ENCODE data around the gene SLC9C2.

SLC9C2 gene

DNA sequence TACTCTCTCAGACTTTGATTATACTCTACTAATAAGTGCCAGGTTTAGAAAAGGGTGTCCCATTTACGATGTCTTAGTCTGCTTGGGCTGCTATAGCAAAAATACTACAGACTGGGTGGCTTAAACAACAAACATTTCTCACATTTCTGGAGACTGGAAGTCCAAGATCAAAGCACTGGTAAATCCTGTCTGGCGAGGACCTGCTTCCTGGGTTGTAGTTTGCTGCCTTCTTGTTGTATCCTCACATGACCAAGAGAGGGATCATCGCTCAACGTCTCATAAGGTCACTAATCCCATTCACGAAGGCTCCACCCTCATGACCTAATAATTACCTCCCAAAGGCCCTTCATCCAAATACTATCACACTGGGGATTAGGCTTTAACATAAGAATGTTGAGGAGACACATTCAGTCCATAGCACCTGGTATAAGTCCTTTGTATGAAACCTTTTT is 113.7 kb downstream of the SLC9C2 start:
- peak; percentile 56 for ATAC-seq (ENCODE audit: low read depth)
- Histone ChIP-seq H3K9me3 (ENCODE audit: severe bottlenecking) (no peaks in the 10 kb centered on the region), H3K27me3 (ENCODE audit: insufficient read depth, poor library complexity, severe bottlenecking) (no peaks in the 10 kb centered on the region), H3K27ac (ENCODE audit: poor library complexity, severe bottlenecking) (no peak overlapping the region), H3K36me3 (ENCODE audit: low read depth) (peaks cover 50% of the 10 kb centered on the region), H3K4me1 (ENCODE audit: insufficient read depth, poor library complexity, severe bottlenecking) (no peaks in the 10 kb centered on the region), H3K4me3 (ENCODE audit: severe bottlenecking) (no peak overlapping the region)
- TF ChIP-seq CTCF (IDR thresholded peaks at IDR 0.05; ENCODE audit: poor library complexity, severe bottlenecking) = no peak
- DNase-seq (ENCODE audit: low spot score) = no peak

DNA sequence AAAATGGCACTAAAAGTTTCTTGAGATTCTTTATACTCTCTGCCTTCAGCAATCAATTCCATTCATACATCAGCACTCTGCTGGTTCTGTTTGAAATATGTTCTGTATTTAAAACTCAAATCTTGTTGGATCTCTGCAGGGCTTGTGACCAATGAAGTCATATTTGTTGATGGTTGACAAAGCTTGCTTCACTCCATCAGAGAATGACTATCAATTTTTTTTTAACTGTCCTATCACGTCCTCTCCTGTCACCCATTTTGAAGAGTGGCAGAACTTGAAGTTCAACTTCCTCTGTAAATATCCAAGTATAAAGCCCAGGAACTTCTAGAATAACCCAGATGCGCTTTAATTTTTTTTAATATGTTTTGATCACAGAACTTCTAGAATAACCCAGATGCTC is 114.9 kb downstream of the SLC9C2 start:
- DNase-seq (ENCODE audit: low spot score) (no peak), ATAC-seq (ENCODE audit: low read depth) (no peak)
- Histone ChIP-seq H3K4me1 (ENCODE audit: insufficient read depth, poor library complexity, severe bottlenecking) (no peaks in the 10 kb centered on the region), H3K27me3 (ENCODE audit: insufficient read depth, poor library complexity, severe bottlenecking) (no peaks in the 10 kb centered on the region), H3K36me3 (ENCODE audit: low read depth) (peaks cover 60% of the 10 kb centered on the region), H3K9me3 (ENCODE audit: severe bottlenecking) (no peaks in the 10 kb centered on the region), H3K4me3 (ENCODE audit: severe bottlenecking) (no peak overlapping the region), H3K27ac (ENCODE audit: poor library complexity, severe bottlenecking) (no peak overlapping the region)
- no peak for TF ChIP-seq CTCF (IDR thresholded peaks at IDR 0.05; ENCODE audit: poor library complexity, severe bottlenecking)

GRCh38 chr1:173485401-173485800 is 117.5 kb downstream of the SLC9C2 start:
- TF ChIP-seq CTCF (IDR thresholded peaks at IDR 0.05; ENCODE audit: poor library complexity, severe bottlenecking) = no peak
- Histone ChIP-seq H3K27ac (ENCODE audit: poor library complexity, severe bottlenecking) (no peak overlapping the region), H3K4me3 (ENCODE audit: severe bottlenecking) (no peak overlapping the region), H3K27me3 (ENCODE audit: insufficient read depth, poor library complexity, severe bottlenecking) (no peaks in the 10 kb centered on the region), H3K36me3 (ENCODE audit: low read depth) (peaks cover 86% of the 10 kb centered on the region), H3K4me1 (ENCODE audit: insufficient read depth, poor library complexity, severe bottlenecking) (no peaks in the 10 kb centered on the region), H3K9me3 (ENCODE audit: severe bottlenecking) (no peaks in the 10 kb centered on the region)
- DNase-seq (ENCODE audit: low spot score) (no peak), ATAC-seq (ENCODE audit: low read depth) (no peak)

- Histone ChIP-seq H3K36me3 (ENCODE audit: low read depth) (peaks cover 97% of the 10 kb centered on the region), H3K4me1 (ENCODE audit: insufficient read depth, poor library complexity, severe bottlenecking) (no peaks in the 10 kb centered on the region), H3K27me3 (ENCODE audit: insufficient read depth, poor library complexity, severe bottlenecking) (no peaks in the 10 kb centered on the region), H3K4me3 (ENCODE audit: severe bottlenecking) (no peak overlapping the region), H3K9me3 (ENCODE audit: severe bottlenecking) (no peaks in the 10 kb centered on the region), H3K27ac (ENCODE audit: poor library complexity, severe bottlenecking) (no peak overlapping the region)
- DNase-seq (ENCODE audit: low spot score) = no peak
- no peak for ATAC-seq (ENCODE audit: low read depth)
- TF ChIP-seq CTCF (IDR thresholded peaks at IDR 0.05; ENCODE audit: poor library complexity, severe bottlenecking) = no peak
Observed at GRCh38 chr1:173484276-173484675, 118.6 kb downstream of the SLC9C2 start.

DNA sequence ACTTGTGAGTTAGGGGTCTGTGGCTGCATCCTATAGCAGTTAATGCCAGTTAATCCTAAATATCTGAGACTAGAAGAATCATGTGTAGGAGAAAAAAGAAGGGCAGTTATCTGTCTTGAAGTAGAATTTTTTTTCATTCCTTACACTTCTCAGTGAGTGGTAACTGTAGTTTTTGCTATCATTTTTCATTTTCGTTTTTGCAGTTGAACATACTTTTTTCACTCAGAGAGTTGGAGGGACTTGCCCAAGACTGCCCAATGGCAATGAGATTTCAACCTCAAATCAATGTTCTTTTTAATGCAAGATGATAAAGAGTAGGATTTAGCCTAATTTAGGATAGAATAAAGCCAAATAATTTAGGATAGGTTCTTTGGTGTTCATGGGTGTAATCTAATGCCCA is 120.2 kb downstream of the SLC9C2 start:
- DNase-seq (ENCODE audit: low spot score) = no peak
- Histone ChIP-seq H3K9me3 (ENCODE audit: severe bottlenecking) (no peaks in the 10 kb centered on the region), H3K27me3 (ENCODE audit: insufficient read depth, poor library complexity, severe bottlenecking) (no peaks in the 10 kb centered on the region), H3K36me3 (ENCODE audit: low read depth) (peaks cover 89% of the 10 kb centered on the region), H3K27ac (ENCODE audit: poor library complexity, severe bottlenecking) (no peak overlapping the region), H3K4me1 (ENCODE audit: insufficient read depth, poor library complexity, severe bottlenecking) (peaks cover 5% of the 10 kb centered on the region), H3K4me3 (ENCODE audit: severe bottlenecking) (no peak overlapping the region)
- ATAC-seq (ENCODE audit: low read depth) = no peak
- TF ChIP-seq CTCF (IDR thresholded peaks at IDR 0.05; ENCODE audit: poor library complexity, severe bottlenecking) = no peak
